Measurements from ENCODE around the gene CTR9.

The CTR9 gene

GRCh38 chr11:10750838-10751580, at the start of gene CTR9:
TSS of gene CTR9 (plus strand) at chr11:10751246. CDS start at chr11:10751413, 167 bp downstream.
- FAIRE-seq: no peak

DNA sequence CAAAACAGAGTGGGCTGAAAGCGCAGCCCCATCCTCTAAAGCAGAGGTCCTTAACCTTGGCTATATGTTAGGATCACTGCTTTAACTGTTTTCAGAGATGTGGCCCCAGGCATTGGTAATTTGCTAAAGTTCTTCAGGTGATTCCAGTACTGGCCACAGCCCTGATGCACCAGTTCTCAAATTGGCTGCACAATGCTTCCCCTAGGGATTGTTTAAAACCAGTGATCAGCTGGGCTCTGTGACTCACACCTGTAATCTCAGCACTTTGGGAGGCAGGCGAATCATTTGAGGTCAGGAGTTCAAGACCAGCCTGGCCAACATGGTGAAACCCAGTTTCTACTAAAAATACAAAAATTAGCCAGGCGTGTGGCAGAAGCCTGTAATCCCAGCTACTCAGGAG, 49.1 kb upstream of the CTR9 start:
- FAIRE-seq: no peak

DNA sequence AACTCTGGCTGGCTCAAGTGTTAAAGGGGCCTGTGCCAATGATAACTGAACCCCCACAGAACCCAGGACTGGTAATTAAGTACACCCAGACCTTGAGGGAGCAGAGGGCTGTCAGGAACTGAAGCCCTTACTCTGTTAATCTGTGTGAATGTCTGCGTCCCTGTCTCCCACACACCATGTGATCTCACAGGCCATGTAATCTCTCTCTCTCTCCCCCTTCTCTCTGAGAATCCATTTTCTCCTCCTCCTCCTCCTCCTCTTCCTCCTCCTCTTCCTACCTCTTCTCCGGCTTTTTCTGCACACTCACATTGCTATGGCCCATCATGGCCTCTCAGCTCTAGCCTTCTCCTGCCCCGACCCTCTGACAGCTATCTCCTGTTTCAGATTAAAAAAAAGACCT, 42.9 kb upstream of the CTR9 start:
- no peak for FAIRE-seq

DNA sequence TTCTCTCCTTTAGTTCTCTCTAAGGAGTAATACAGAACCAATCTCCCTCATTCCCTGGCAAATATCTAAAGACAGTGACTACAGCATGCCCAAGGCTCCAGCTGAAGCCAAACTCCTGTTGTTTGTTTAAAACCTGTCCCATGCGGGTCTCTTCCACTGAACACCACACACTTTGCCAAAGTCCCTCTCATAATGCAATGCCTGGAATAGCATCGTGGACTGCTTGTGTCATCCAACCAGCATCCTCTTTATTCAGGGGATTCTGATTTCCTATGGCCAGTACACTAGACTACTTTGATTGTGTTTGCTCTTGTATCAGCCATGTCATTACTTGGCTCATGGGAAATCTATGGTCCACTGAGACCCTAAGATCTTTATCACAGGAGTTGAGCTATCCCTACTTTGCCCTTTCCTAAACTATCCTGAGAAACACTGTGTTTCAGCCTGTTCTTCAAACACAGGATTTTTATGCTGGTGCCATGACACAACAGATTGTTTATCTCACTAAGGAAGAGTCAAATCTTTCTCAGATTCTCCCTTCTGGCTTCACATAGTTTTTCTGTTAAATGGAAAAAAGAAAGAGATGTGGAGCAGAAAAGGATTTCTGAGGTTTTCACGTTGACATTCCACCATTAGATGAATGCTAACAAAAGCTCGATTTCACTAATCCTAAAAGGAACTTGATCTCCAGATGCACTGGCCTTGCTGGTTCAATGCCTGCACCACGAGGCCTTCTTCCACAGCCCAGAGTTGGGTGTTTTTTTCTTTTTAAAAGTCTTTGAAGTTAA, 41.6 kb upstream of the CTR9 start:
- no peak for FAIRE-seq

- no peak for FAIRE-seq
Observed at GRCh38 chr11:10715571-10715970, 35.5 kb upstream of the CTR9 start.

- FAIRE-seq: no peak
Observed at GRCh38 chr11:10716122-10716521, 34.9 kb upstream of the CTR9 start.

DNA sequence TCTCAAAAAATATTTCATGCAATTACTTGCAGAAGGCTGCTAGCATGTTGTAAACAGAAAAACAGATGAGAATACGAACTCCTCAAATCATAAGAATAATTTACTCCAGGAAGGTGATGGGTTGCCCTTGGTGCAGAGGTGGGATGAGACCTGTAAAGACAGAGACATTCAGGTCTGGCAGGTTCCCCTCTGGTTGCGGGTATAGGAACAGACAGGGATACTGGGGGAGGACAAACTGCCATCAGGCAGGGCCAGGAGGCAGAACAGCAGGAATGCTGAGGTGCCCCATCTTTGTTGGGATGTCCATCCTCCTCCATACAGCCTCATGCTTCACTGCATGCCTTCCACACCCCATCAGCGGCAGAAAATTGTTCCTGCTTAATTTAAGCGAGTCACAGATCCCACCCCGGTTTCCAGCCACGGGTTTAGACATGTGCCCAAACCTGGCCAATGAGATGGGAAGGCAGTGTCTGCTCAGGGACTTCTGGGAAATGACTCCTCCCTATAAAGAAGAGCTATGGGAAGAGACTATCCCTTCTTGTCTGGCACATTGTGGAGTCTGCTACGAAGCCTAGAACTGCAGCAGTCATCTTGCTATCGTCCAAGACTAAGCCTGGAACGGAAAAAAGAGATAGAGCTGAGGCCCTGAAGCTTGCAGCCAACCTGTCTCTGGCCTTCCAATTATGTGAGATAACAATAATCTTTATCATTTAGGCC, 34.3 kb upstream of the CTR9 start:
- FAIRE-seq: no peak

- no peak for FAIRE-seq
Observed at GRCh38 chr11:10719616-10720015, 31.4 kb upstream of the CTR9 start.

DNA sequence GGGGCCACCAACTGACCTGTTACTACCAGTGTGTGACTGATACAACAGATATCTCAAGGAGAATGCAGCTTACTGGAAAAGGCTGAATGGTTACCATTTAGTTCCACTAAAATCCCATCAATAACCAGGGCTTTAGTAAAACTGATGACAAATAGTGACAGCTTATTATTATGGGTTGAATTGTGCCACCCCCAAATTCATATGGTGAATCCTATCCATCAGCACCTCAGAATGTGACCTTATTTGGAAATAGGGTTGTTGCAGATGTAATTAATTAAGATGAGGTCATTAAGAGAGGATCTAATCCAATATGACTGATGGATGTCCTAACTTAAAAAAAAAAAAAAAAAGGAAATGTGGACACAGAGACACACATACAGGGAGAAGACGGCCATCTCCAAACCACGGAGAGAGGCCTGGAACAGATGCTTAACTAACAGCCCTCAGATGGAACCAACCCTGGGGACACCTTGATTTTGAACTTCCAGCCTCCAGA, 30.1 kb upstream of the CTR9 start:
- FAIRE-seq: no peak

GRCh38 chr11:10722307-10722706, 28.7 kb upstream of the CTR9 start:
- no peak for FAIRE-seq

DNA sequence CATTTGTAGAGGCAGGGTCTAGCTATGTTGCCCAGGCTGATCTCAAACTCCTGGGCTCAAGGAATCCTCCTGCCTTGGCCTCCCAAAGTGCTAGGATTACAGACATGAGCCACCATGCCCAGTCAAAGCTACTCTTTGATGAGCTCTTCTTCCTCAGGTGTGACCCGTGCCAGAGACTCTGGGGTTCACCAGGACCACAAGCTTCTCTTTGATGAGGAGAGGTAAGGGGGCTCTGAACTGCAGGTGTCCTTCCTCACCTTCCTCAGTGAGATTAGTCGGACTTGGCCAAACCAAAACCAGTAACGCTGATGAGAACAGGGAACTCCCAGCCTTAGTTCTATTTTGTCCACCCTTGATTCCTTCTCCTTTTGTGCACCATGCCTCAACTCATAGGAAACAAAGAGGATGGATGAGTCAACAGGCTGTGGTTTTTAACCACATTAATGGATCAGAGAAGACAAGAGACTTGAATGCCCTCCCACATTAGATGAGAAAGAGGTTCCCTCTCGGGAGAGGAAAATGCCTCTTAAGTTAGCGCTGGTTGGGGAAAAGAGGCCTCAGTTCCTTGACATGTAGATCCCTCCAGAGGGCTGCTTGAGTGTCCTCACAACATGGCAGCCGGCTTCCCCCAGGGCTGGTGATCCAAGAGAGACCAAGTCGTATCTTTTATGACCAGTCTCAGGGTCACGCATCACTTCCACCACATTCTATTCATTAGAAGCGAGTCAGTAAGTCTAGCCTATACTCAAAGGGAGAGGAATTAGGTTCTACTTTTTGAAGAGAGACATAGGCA, 25.7 kb upstream of the CTR9 start:
- FAIRE-seq: no peak

- no peak for FAIRE-seq
Observed at GRCh38 chr11:10725907-10726253, 25.2 kb upstream of the CTR9 start.

DNA sequence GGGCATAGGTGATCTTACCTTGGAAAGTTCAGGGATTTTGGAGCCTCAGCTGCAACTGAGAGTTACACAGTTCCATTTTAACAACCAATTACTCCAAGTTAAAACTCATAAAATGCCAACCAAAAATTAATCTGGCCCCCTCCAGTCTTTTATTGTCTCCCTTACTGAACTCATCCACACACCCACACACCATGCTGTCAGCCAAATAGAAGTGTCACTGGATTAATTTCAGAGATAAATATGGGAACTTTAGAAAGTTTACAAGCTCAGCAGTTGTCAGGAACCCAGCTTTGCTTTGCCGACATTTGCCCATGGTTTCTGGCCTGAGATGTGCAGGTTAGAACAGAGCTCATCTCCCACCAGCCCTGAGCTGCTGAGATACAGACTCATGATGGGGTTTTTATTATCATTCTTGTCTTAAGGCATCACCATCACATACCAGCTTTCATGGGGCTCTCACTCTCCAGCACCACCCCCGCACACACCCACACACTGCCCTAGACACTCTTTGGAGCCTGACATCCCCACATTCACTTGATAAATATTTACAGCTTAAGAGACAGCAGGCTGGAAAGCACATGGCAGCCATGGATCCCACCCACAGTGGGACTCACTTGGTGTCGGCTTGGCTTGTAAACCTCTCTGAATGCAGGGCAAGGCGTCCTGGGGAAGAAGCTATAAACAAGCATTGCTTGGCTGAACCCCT, 23.7 kb upstream of the CTR9 start:
- no peak for FAIRE-seq

GRCh38 chr11:10728154-10728553, 22.9 kb upstream of the CTR9 start:
- no peak for FAIRE-seq

DNA sequence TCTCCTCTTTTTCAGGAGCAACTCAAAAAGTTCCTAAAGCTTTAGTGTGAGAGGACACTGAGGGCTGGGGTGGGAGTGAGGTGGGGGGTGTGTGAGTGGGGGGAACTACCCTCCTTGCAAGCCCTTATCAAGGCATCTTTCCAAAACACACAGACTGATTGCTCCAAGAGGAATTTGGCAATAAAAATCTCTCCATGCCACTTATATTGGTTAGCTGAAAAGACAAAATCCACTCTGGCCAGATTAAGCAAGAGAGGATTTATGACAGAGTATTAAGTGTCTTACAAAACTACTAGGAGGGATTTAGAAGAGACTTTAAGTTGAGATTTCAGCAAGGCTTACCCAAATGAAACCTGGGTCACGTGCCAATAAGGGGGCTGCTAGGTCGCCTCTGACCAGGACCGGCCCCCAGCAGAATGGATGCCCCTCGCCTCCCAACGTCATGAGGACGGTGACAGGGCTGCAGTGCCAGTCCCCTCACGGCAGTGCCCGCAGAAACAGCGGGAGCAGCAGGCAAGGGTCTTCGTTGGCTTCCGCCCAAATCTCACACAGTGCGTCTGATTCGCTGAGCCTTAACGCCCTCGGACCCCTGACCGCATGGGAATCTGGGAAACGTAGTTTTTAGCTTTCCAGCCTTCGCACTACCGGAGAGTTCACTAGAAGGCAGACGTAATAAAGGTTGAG, 22.1 kb upstream of the CTR9 start:
- no peak for FAIRE-seq

DNA sequence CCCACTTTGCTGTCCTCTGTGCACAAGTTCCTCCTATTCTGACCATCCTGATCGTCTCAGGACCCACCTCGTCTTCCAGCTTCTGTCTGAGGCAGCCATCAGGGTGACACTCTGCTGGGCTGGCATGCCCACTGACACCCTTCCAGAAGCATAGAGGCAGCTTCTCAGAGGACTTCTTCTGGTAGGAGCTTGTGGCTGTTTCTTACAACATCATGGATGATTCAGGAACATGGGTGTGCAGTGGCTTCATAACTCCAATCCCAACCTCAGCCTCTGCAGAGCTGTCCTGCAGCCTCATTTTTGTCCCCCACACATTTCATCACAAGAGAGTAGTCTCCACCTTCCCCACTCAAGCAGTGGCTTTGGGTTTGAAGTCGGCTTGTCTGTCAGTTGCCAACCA, 20.9 kb upstream of the CTR9 start:
- FAIRE-seq: no peak

GRCh38 chr11:10731064-10731680, 19.9 kb upstream of the CTR9 start:
- FAIRE-seq: no peak

DNA sequence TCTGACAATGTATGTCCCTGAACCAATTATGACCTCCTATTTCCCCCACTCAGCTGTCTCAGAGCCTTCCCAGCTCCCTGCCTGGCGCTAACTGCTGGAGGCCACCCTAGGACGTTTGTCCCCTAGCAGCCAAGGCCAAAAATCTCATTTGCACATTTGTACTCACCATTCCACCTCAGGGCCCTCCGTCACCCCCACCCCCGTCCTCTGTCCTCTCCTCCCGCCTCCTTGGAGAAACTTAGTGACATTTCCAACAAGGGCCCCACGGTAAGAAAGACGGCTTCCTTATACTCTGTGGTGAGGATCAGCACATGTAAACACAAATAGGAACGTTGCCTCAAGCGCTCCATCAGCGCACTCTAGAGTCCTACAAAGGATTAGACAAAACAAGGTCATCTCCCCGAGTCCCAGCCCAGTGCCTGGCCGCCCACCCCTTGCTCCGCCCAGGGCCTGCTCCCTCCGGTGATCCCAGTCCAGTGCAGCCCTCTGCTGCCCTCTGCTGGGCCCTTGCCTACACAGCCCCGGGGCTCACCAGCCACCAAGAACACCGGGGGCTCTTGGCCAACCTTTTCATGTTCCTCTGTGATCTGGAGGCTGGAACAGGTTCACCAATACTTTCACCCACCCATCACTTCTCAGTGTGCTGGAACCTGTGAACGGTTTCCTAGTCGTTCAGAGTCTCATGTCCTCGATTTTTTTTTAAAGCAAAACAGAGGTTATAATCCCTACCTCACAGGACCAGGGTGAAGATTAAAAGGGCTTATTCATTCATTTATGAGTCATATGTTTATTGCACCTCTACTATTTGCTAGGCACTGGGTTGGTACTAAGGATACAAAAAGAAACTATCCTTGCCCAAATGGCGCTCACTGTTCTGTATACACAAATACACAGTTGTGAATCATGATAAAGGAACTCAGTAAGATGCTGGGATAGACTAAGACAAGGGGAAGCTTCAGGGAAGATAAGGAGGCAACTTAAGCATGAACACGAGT, 15.3 kb upstream of the CTR9 start:
- FAIRE-seq: no peak

GRCh38 chr11:10742460-10743208, 8.4 kb upstream of the CTR9 start:
- FAIRE-seq: no peak
